ENCODE measurements around the gene ZDHHC13. TPM values are rescaled to one million over a fixed set of nuclear protein-coding genes. Genes with fewer than 3 reads are reported as not detected.
"Not testable (repeated sequence)": the region's sequence is repeated elsewhere in the genome, so short reads cannot be mapped to it uniquely, and the experiment has no call there.

The ZDHHC13 gene
- total and polyA plus RNA-seq, 2 donors (not counting 1 experiment from before 2014, with no cell fraction given): 8.8 to 21.7 TPM

DNA sequence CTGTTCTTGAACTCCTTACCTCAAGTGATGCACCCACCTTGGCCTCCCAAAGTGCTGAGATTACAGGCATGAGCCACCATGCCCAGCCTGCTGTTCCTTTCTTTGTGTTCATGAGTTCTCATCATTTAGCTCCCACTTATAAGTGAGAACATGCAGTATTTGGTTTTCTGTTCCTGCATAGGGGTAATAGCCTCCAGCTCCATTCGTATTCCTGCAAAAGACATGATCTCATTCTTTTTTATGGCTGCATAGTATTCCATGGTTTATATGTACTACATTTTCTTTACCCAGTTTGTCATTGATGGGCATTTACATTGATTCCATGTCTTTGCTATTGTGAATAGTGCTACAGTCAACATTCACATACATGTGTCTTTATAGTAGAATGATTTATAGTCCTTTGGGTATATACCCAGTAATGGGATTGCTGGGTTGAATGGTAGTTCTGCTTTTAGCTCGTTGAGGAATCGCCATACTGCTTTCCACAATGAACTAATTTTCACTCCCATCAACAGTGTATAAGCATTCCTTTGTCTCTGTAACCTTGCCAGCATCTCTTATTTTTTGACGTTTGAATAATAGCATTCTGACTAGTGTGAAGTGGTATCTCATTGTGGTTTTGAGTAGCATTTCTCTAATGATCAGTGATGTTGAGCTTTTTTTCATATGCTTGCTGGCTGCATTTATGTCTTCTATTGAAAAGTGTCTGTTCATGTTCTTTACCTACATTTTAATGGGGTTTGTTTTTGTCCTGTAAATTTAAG is 9.8 kb downstream of the ZDHHC13 start:
- POLR2A ChIA-PET; H4K20me1 ChIP-seq (ENCODE audit: control insufficient read depth, insufficient read depth, low read length, poor library complexity, severe bottlenecking); CTCF ChIA-PET; DNase-seq; ATAC-seq (ENCODE audit: low read depth); H3K9ac ChIP-seq (ENCODE audit: low read length); H3K4me3 ChIP-seq (ENCODE audit: control extremely low read depth in 1 of 5, extremely low read depth in 1 of 5, insufficient read depth in 1 of 5, low read depth in 2 of 5, low read length in 4 of 5); H3K4me3 Mint-ChIP-seq; H3K9me3 Mint-ChIP-seq (ENCODE audit: insufficient read depth); H3K27ac ChIP-seq (ENCODE audit: low read length in 2 of 2); H2AFZ ChIP-seq (ENCODE audit: insufficient read depth, low read depth, low read length, poor library complexity, severe bottlenecking); intact Hi-C loops (cut with micrococcal nuclease); H3K27ac Mint-ChIP-seq; H3K4me2 ChIP-seq (replicated peaks; ENCODE audit: low read depth, low read length, poor library complexity, severe bottlenecking); H3K27me3 Mint-ChIP-seq; H3K27me3 ChIP-seq (replicated peaks in 1 of 4; ENCODE audit: control extremely low read depth in 1 of 4, control insufficient read depth in 3 of 4, insufficient read depth in 4 of 4, low read length in 3 of 4); H3K36me3 ChIP-seq (replicated peaks in 1 of 2; ENCODE audit: control extremely low read depth in 1 of 2, control insufficient read depth in 1 of 2, extremely low read depth in 1 of 2, insufficient read depth in 2 of 2, low read length in 1 of 2); H3K4me1 ChIP-seq (ENCODE audit: control insufficient read depth in 2 of 2, insufficient read depth in 2 of 2, low read length in 2 of 2): not testable (repeated sequence)
- WGBS (ENCODE audit: insufficient coverage): no CpG with 5 or more reads among the region's 4 CpGs
- H3K4me1 Mint-ChIP-seq: peaks cover 12% of the 10 kb centered on the region
- H3K9me3 ChIP-seq (ENCODE audit: control extremely low read depth in 1 of 3, control insufficient read depth in 2 of 3, insufficient read depth in 1 of 3, low read length in 2 of 3): peaks cover 0 to 11% (median 1%) of the 10 kb centered on the region in 3 donors
- H3K79me2 ChIP-seq (ENCODE audit: control insufficient read depth, insufficient read depth, low read length): peaks cover 40% of the 10 kb centered on the region

DNA sequence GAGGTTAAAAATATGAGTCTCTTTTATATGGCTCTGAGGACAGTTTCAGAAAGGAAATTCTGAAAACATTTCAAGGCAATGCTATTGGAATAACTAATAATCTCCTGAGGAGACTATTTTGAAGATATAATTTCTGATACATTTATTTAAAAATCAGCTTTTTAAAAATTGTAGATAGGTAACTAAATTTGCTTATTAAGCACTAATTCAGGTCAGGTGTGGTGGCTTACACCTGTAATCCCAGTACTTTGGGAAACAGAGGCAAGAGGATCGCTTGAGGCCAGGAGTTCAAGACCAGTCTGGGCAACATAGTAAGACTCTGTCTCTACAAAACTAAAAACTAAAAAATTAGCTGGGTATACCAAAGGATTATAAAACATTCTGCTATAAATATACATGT is 17.0 kb downstream of the ZDHHC13 start:
- Histone ChIP-seq H3K4me2 (replicated peaks; ENCODE audit: low read depth, low read length, poor library complexity, severe bottlenecking) (no peak overlapping the region), H2AFZ (ENCODE audit: insufficient read depth, low read depth, low read length, poor library complexity, severe bottlenecking) (no peak overlapping the region), H4K20me1 (ENCODE audit: control insufficient read depth, insufficient read depth, low read length, poor library complexity, severe bottlenecking) (peaks cover 7% of the 10 kb centered on the region), H3K27me3 (replicated peaks in 1 of 4; ENCODE audit: control extremely low read depth in 1 of 4, control insufficient read depth in 3 of 4, insufficient read depth in 4 of 4, low read length in 3 of 4) (no peaks in the 10 kb centered on the region), H3K79me2 (ENCODE audit: control insufficient read depth, insufficient read depth, low read length) (peaks cover 21% of the 10 kb centered on the region), H3K9ac (ENCODE audit: low read length) (no peak overlapping the region), H3K4me3 (ENCODE audit: control extremely low read depth in 1 of 5, extremely low read depth in 1 of 5, insufficient read depth in 1 of 5, low read depth in 2 of 5, low read length in 4 of 5) (no peak overlapping the region), H3K9me3 (ENCODE audit: control extremely low read depth in 1 of 3, control insufficient read depth in 2 of 3, insufficient read depth in 1 of 3, low read length in 2 of 3) (peaks cover 7 to 16% (median 7%) of the 10 kb centered on the region in 3 donors), H3K36me3 (replicated peaks in 1 of 2; ENCODE audit: control extremely low read depth in 1 of 2, control insufficient read depth in 1 of 2, extremely low read depth in 1 of 2, insufficient read depth in 2 of 2, low read length in 1 of 2) (peaks cover 3 to 11% of the 10 kb centered on the region in 2 experiments), H3K4me1 (ENCODE audit: control insufficient read depth in 2 of 2, insufficient read depth in 2 of 2, low read length in 2 of 2) (no peaks in the 10 kb centered on the region), H3K27ac (ENCODE audit: low read length in 2 of 2) (no peak overlapping the region)
- TF ChIP-seq, protein P1, sequence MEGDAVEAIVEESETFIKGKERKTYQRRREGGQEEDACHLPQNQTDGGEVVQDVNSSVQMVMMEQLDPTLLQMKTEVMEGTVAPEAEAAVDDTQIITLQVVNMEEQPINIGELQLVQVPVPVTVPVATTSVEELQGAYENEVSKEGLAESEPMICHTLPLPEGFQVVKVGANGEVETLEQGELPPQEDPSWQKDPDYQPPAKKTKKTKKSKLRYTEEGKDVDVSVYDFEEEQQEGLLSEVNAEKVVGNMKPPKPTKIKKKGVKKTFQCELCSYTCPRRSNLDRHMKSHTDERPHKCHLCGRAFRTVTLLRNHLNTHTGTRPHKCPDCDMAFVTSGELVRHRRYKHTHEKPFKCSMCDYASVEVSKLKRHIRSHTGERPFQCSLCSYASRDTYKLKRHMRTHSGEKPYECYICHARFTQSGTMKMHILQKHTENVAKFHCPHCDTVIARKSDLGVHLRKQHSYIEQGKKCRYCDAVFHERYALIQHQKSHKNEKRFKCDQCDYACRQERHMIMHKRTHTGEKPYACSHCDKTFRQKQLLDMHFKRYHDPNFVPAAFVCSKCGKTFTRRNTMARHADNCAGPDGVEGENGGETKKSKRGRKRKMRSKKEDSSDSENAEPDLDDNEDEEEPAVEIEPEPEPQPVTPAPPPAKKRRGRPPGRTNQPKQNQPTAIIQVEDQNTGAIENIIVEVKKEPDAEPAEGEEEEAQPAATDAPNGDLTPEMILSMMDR (IDR thresholded peaks at IDR 0.05): no peak
- TF ChIP-seq EZH2 (IDR thresholded peaks at IDR 0.05; ENCODE audit: borderline replicate concordance, insufficient read depth, low read depth, low read length, poor library complexity, severe bottlenecking): no peak
- no peak overlapping the region for H3K27ac Mint-ChIP-seq
- DNase-seq (no peak), ATAC-seq (ENCODE audit: low read depth) (no peak)
- no peaks in the 10 kb centered on the region for H3K27me3 Mint-ChIP-seq
- peaks cover 2% of the 10 kb centered on the region for H3K4me1 Mint-ChIP-seq
- POLR2A ChIA-PET: no interaction called here
- no peak overlapping the region for H3K4me3 Mint-ChIP-seq
- H3K9me3 Mint-ChIP-seq (ENCODE audit: insufficient read depth): peaks cover 2% of the 10 kb centered on the region
- intact Hi-C loops (cut with micrococcal nuclease): no loop called here
- CTCF ChIA-PET: no interaction called here
- no CpG with 5 or more reads among the region's 1 CpG for WGBS (ENCODE audit: insufficient coverage)

DNA sequence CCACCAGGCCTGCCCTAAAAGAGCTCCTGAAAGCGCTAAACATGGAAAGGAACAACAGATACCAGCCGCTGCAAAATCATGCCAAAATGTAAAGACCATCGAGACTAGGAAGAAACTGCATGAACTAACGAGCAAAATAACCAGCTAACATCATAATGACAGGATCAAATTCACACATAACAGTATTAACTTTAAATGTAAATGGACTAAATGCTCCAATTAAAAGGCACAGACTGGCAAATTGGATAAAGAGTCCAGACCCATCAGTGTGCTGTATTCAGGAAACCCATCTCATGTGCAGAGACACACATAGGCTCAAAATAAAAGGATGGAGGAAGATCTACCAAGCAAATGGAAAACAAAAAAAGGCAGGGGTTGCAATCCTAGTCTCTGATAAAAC is 19.9 kb downstream of the ZDHHC13 start:
- H3K27ac ChIP-seq (ENCODE audit: low read length in 2 of 2); H3K4me2 ChIP-seq (replicated peaks; ENCODE audit: low read depth, low read length, poor library complexity, severe bottlenecking); CTCF ChIA-PET; H3K9ac ChIP-seq (ENCODE audit: low read length); H3K4me3 ChIP-seq (ENCODE audit: control extremely low read depth in 1 of 5, extremely low read depth in 1 of 5, insufficient read depth in 1 of 5, low read depth in 2 of 5, low read length in 4 of 5); DNase-seq; H3K4me1 ChIP-seq (ENCODE audit: control insufficient read depth in 2 of 2, insufficient read depth in 2 of 2, low read length in 2 of 2); H4K20me1 ChIP-seq (ENCODE audit: control insufficient read depth, insufficient read depth, low read length, poor library complexity, severe bottlenecking); H3K27me3 Mint-ChIP-seq; intact Hi-C loops (cut with micrococcal nuclease); POLR2A ChIA-PET; H3K4me1 Mint-ChIP-seq; H3K9me3 Mint-ChIP-seq (ENCODE audit: insufficient read depth); H2AFZ ChIP-seq (ENCODE audit: insufficient read depth, low read depth, low read length, poor library complexity, severe bottlenecking); H3K79me2 ChIP-seq (ENCODE audit: control insufficient read depth, insufficient read depth, low read length); H3K27ac Mint-ChIP-seq; H3K4me3 Mint-ChIP-seq; ATAC-seq (ENCODE audit: low read depth); H3K27me3 ChIP-seq (replicated peaks in 1 of 4; ENCODE audit: control extremely low read depth in 1 of 4, control insufficient read depth in 3 of 4, insufficient read depth in 4 of 4, low read length in 3 of 4); H3K9me3 ChIP-seq (ENCODE audit: control extremely low read depth in 1 of 3, control insufficient read depth in 2 of 3, insufficient read depth in 1 of 3, low read length in 2 of 3): not testable (repeated sequence)
- peaks cover 2 to 11% of the 10 kb centered on the region in 2 experiments for H3K36me3 ChIP-seq (replicated peaks in 1 of 2; ENCODE audit: control extremely low read depth in 1 of 2, control insufficient read depth in 1 of 2, extremely low read depth in 1 of 2, insufficient read depth in 2 of 2, low read length in 1 of 2)
- WGBS (ENCODE audit: insufficient coverage): no CpG with 5 or more reads among the region's 4 CpGs
